PC-9 (cell line): ENCODE results near the gene GNL1. TPM values are rescaled to one million over a fixed set of nuclear protein-coding genes. Genes with fewer than 3 reads are reported as not detected.

Experiments used
- BruUV-seq: library from RNA; stranded (reverse); fragments of 400-500 nt; replicated peaks from 2 replicates; lab custom pipeline; 2021; lab: Mats Ljungman, UMichigan
- CTCF ChIA-PET: fragments of 300-600 bp; sonication (Branson Sonifier 250); formaldehyde crosslinking; loops from one replicate; lab custom pipeline; 2022; ENCODE audit warnings: antibody characterized with exemption; lab: Charles Lee
- POLR2A ChIA-PET: fragments of 300-600 bp; sonication (Branson Sonifier 250); formaldehyde crosslinking; loops from one replicate; lab custom pipeline; 2022; ENCODE audit warnings: antibody characterized with exemption; ENCODE audit not compliant: unreplicated experiment; lab: Charles Lee
- DNase-seq, 2 experiments: peaks; one replicate each; pipeline versions ENCODE4 v3.0.0 to v3.0.0-alpha.2; 2015 to 2022; ENCODE audit warnings: mixed read lengths in 1 of 2
- H2AFZ ChIP-seq: fragments of 200-600 bp; sonication (generic); 2 replicates; pipeline ENCODE4 v1.8.1; 2017; ENCODE audit warnings: antibody characterized with exemption
- H3F3A ChIP-seq: fragments of 200-600 bp; sonication (generic); 2 replicates; pipeline ENCODE4 v1.8.1; 2017; ENCODE audit warnings: antibody characterized with exemption, mild to moderate bottlenecking, low read depth; ENCODE audit not compliant: insufficient read depth
- H3K27ac ChIP-seq: fragments of 200-600 bp; sonication (generic); 2 replicates; pipeline ENCODE4 v1.6.1; 2016; ENCODE audit warnings: mixed run types
- H3K27me3 ChIP-seq: fragments of 200-600 bp; sonication (generic); 2 replicates; pipeline ENCODE4 v1.6.1; 2016; ENCODE audit warnings: low read depth, mixed run types; ENCODE audit not compliant: insufficient read depth
- H3K36me3 ChIP-seq: fragments of 200-600 bp; sonication (generic); 2 replicates; pipeline ENCODE4 v1.6.1; 2016; ENCODE audit warnings: low read depth, mixed run types
- H3K4me1 ChIP-seq: fragments of 200-600 bp; sonication (generic); replicated peaks from 2 replicates; pipeline ENCODE4 v1.6.1; 2016; ENCODE audit warnings: mixed run types; ENCODE audit not compliant: insufficient read depth
- H3K4me2 ChIP-seq: fragments of 200-600 bp; sonication (generic); 2 replicates; pipeline ENCODE4 v1.6.1; 2017; ENCODE audit warnings: mixed run types
- H3K4me3 ChIP-seq: fragments of 200-600 bp; sonication (generic); 2 replicates; pipeline ENCODE4 v1.6.1; 2016; ENCODE audit warnings: mixed run types
- H3K79me2 ChIP-seq: fragments of 200-600 bp; sonication (generic); 2 replicates; pipeline ENCODE4 v1.6.1; 2017; ENCODE audit warnings: low read depth, mixed run types
- H3K9me2 ChIP-seq: fragments of 200-600 bp; sonication (generic); 2 replicates; pipeline ENCODE4 v1.8.1; 2017; ENCODE audit warnings: mild to moderate bottlenecking; ENCODE audit not compliant: insufficient read depth
- H3K9me3 ChIP-seq: fragments of 200-600 bp; sonication (generic); 2 replicates; pipeline ENCODE4 v1.8.1; 2016; ENCODE audit warnings: low read depth; ENCODE audit not compliant: insufficient read depth
- H4K20me1 ChIP-seq: fragments of 200-600 bp; sonication (generic); 2 replicates; pipeline ENCODE4 v1.8.1; 2017; ENCODE audit not compliant: insufficient read depth
- CTCF ChIP-seq: fragments of 200-600 bp; sonication (generic); conservative IDR thresholded peaks from 2 replicates; pipeline ENCODE4 v1.6.1; 2017; ENCODE audit warnings: mixed run types, antibody characterized with exemption, mild to moderate bottlenecking, moderate library complexity
- EZH2 ChIP-seq: fragments of 200-600 bp; sonication (generic); IDR thresholded peaks from 2 replicates; pipeline ENCODE4 v1.8.0; 2017; ENCODE audit warnings: antibody characterized with exemption, low read depth
- intact Hi-C: fragments of 100-400 bp; cut with micrococcal nuclease; formaldehyde crosslinking; loops from one replicate; pipeline ENCODE4 v1.10.0; 2022; ENCODE audit not compliant: unreplicated experiment
- total RNA-seq: library from RNA; stranded (reverse); gene quantifications from 2 replicates; pipeline ENCODE4 v1.2.3, GENCODE V29; 2021

Gene GNL1
- total RNA-seq, 1 experiment from 2014 or later, result 114 TPM

- no peak overlapping the region for H2AFZ ChIP-seq
- peaks cover 40% of the 10 kb centered on the region for H3F3A ChIP-seq
- peaks cover 42% of the 10 kb centered on the region for H3K36me3 ChIP-seq
- ChIA-PET CTCF (interaction anchor here (0.6 kb wide), 1 partner anchor 9 kb away, joined by 4 read pairs; the partner anchor contains the start of gene ABCF1), POLR2A (interaction anchor here (0.7 kb wide), 1 partner anchor 52 kb away, joined by 6 read pairs; no protein-coding TSS in a partner anchor)
- intact Hi-C loops, result no loop called here
- H3K79me2 ChIP-seq, result peaks cover 24% of the 10 kb centered on the region
- no peaks in the 10 kb centered on the region; the same call in 1 of the 2 replicates for H3K9me2 ChIP-seq
- no peak overlapping the region for H3K4me2 ChIP-seq
- TF ChIP-seq EZH2 (no peak), CTCF (no peak)
- H3K9me3 ChIP-seq, result no peaks in the 10 kb centered on the region
- H3K27me3 ChIP-seq, result no peaks in the 10 kb centered on the region
- H3K27ac ChIP-seq, result no peak overlapping the region
- no TSS peak for BruUV-seq
- H3K4me3 ChIP-seq, result no peak overlapping the region
- DNase-seq, result no peak
- H4K20me1 ChIP-seq, result peaks cover 15% of the 10 kb centered on the region
- H3K4me1 ChIP-seq, result peaks cover 11% of the 10 kb centered on the region
Measured at GRCh38 chr6:30562470-30563425, 6.5 kb upstream of the GNL1 start.

- ChIA-PET CTCF (no interaction called here), POLR2A (no interaction called here)
- H3K36me3 ChIP-seq, result peaks cover 42% of the 10 kb centered on the region
- H3K79me2 ChIP-seq, result peaks cover 31% of the 10 kb centered on the region
- intact Hi-C loops, result no loop called here
- H2AFZ ChIP-seq, result no peak overlapping the region
- TF ChIP-seq EZH2 (no peak), CTCF (no peak)
- BruUV-seq, result no TSS peak
- H3K4me2 ChIP-seq, result no peak overlapping the region
- H4K20me1 ChIP-seq, result peaks cover 17% of the 10 kb centered on the region
- H3K27me3 ChIP-seq, result no peaks in the 10 kb centered on the region
- peaks cover 47% of the 10 kb centered on the region for H3F3A ChIP-seq
- H3K9me2 ChIP-seq, result no peaks in the 10 kb centered on the region; the same call in 1 of the 2 replicates
- H3K4me3 ChIP-seq, result no peak overlapping the region
- no peaks in the 10 kb centered on the region for H3K9me3 ChIP-seq
- no peak for DNase-seq
- H3K4me1 ChIP-seq, result peaks cover 11% of the 10 kb centered on the region
- no peak overlapping the region for H3K27ac ChIP-seq
Measured at GRCh38 chr6:30560930-30561329, 4.6 kb upstream of the GNL1 start.

- H3K9me3 ChIP-seq, result no peaks in the 10 kb centered on the region
- H3K27me3 ChIP-seq, result no peaks in the 10 kb centered on the region
- intact Hi-C loops, result no loop called here
- H3K79me2 ChIP-seq, result peaks cover 41% of the 10 kb centered on the region
- TF ChIP-seq EZH2, result no peak
- TF ChIP-seq CTCF, result no peak
- POLR2A ChIA-PET, result interaction anchor here (0.5 to 1.6 kb wide), 3 partner anchors 10 to 57 kb away, joined by 3 to 11 read pairs (median 4); partner anchors contain the start of gene ABCF1
- peaks cover 17% of the 10 kb centered on the region for H3K4me1 ChIP-seq
- H3F3A ChIP-seq, result peaks cover 29% of the 10 kb centered on the region; the same call in 1 of the 2 replicates
- H3K9me2 ChIP-seq, result no peaks in the 10 kb centered on the region; the same call in 1 of the 2 replicates
- no peak for DNase-seq
- H3K4me2 ChIP-seq, result peak overlapping the region; percentile 94
- peak overlapping the region; percentile 94 for H2AFZ ChIP-seq
- H3K36me3 ChIP-seq, result peaks cover 46% of the 10 kb centered on the region
- H3K27ac ChIP-seq, result peak overlapping the region; percentile 79
- CTCF ChIA-PET, result interaction anchor here (1.0 kb wide), 1 partner anchor 8 kb away, joined by 3 read pairs; no protein-coding TSS in a partner anchor
- no TSS peak for BruUV-seq
- H4K20me1 ChIP-seq, result peaks cover 17% of the 10 kb centered on the region
- peak overlapping the region; percentile 99 for H3K4me3 ChIP-seq
Measured at GRCh38 chr6:30557683-30557981, 1.3 kb upstream of the GNL1 start.
